ENCODE results near the gene SLC38A11. TPM values are rescaled to one million over a fixed set of nuclear protein-coding genes. Genes with fewer than 3 reads are reported as not detected.

SLC38A11 gene
- total RNA-seq, 1 donor from 2014 or later = not detected

- TF ChIP-seq, protein P1, sequence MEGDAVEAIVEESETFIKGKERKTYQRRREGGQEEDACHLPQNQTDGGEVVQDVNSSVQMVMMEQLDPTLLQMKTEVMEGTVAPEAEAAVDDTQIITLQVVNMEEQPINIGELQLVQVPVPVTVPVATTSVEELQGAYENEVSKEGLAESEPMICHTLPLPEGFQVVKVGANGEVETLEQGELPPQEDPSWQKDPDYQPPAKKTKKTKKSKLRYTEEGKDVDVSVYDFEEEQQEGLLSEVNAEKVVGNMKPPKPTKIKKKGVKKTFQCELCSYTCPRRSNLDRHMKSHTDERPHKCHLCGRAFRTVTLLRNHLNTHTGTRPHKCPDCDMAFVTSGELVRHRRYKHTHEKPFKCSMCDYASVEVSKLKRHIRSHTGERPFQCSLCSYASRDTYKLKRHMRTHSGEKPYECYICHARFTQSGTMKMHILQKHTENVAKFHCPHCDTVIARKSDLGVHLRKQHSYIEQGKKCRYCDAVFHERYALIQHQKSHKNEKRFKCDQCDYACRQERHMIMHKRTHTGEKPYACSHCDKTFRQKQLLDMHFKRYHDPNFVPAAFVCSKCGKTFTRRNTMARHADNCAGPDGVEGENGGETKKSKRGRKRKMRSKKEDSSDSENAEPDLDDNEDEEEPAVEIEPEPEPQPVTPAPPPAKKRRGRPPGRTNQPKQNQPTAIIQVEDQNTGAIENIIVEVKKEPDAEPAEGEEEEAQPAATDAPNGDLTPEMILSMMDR (IDR thresholded peaks at IDR 0.05; ENCODE audit: insufficient read depth, low read length, severe bottlenecking) = no peak
- Histone ChIP-seq H3K27me3 (ENCODE audit: control insufficient read depth, insufficient read depth, low read length) (no peaks in the 10 kb centered on the region), H3K4me3 (ENCODE audit: low read depth, low read length) (no peak overlapping the region), H3K36me3 (ENCODE audit: control insufficient read depth, insufficient read depth, low read length) (no peaks in the 10 kb centered on the region)
- FAIRE-seq (no peak), DNase-seq (ENCODE audit: low read depth) (no peak)
Observed at GRCh38 chr2:164887434-164888144, 67.7 kb downstream of the SLC38A11 start.

DNA sequence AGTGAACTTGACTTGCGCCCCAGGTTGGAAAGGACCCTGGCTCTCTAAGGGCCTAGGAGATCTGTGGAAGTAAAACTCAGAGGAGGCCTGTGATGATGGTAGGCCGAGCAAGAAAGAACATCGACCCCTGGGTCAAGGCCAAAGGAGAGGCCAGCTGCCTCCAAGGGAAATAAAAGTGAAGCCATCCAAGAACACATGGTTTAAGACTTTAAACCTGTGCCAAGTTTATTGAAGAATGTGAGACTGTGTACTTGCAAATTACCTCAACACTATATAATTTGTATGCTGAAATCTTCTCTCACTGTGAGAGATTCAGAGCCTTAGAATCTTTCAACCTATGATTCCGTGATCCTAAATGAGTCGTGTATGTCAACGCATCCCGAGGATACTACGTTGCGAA is 73.0 kb downstream of the SLC38A11 start:
- Histone ChIP-seq H3K4me3 (ENCODE audit: low read depth, low read length) (no peak overlapping the region), H3K27me3 (ENCODE audit: control insufficient read depth, insufficient read depth, low read length) (no peaks in the 10 kb centered on the region), H3K36me3 (ENCODE audit: control insufficient read depth, insufficient read depth, low read length) (no peaks in the 10 kb centered on the region)
- TF ChIP-seq, protein P1 (IDR thresholded peaks at IDR 0.05; ENCODE audit: insufficient read depth, low read length, severe bottlenecking) = no peak
- DNase-seq (ENCODE audit: low read depth) (no peak), FAIRE-seq (no peak)

DNA sequence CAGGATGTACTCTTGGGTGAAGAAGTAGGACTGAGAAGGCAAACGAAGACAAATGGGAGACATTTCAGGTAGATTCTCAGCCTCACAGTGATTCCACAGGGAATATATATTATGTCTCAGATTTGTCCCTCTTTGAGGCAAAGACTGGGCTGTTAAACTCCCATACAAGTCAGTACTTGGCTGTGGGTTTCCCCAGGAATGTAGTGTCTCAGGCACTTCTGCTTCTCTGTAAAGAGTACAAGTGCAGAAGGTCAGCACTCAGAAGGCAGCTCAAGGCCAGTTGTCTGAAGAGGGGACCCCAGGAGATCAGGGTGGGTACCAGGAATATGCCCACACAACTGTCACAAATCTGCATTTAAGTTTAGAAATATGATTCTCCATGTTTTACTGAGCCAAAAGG is 73.8 kb downstream of the SLC38A11 start:
- no peaks in the 10 kb centered on the region for H3K27me3 ChIP-seq (ENCODE audit: control insufficient read depth, insufficient read depth, low read length)
- DNase-seq (ENCODE audit: low read depth) (peak; percentile 62), FAIRE-seq (no peak)
- no peak overlapping the region for H3K4me3 ChIP-seq (ENCODE audit: low read depth, low read length)
- no peaks in the 10 kb centered on the region for H3K36me3 ChIP-seq (ENCODE audit: control insufficient read depth, insufficient read depth, low read length)
- TF ChIP-seq, protein P1 (IDR thresholded peaks at IDR 0.05; ENCODE audit: insufficient read depth, low read length, severe bottlenecking) = no peak

GRCh38 chr2:164879901-164880535 is 75.3 kb downstream of the SLC38A11 start:
- no peaks in the 10 kb centered on the region for H3K36me3 ChIP-seq (ENCODE audit: control insufficient read depth, insufficient read depth, low read length)
- no peaks in the 10 kb centered on the region for H3K27me3 ChIP-seq (ENCODE audit: control insufficient read depth, insufficient read depth, low read length)
- no peak for DNase-seq (ENCODE audit: low read depth)
- TF ChIP-seq, protein P1 (IDR thresholded peaks at IDR 0.05; ENCODE audit: insufficient read depth, low read length, severe bottlenecking) = no peak
- no peak for FAIRE-seq
- H3K4me3 ChIP-seq (ENCODE audit: low read depth, low read length) = no peak overlapping the region

- H3K27me3 ChIP-seq (ENCODE audit: control insufficient read depth, insufficient read depth, low read length) = no peaks in the 10 kb centered on the region
- DNase-seq (ENCODE audit: low read depth) (no peak), FAIRE-seq (no peak)
- TF ChIP-seq, protein P1 (IDR thresholded peaks at IDR 0.05; ENCODE audit: insufficient read depth, low read length, severe bottlenecking) = no peak
- H3K4me3 ChIP-seq (ENCODE audit: low read depth, low read length) = no peak overlapping the region
- no peaks in the 10 kb centered on the region for H3K36me3 ChIP-seq (ENCODE audit: control insufficient read depth, insufficient read depth, low read length)
Observed at GRCh38 chr2:164877927-164878326, 77.4 kb downstream of the SLC38A11 start.
